SK-N-SH (cell line): ENCODE measurements around the gene FAM3B. TPM values are rescaled to one million over a fixed set of nuclear protein-coding genes. Genes with fewer than 3 reads are reported as not detected.

Experiments
- CTCF ChIA-PET: fragments of 300-600, 350-600 bp; formaldehyde crosslinking; extraction: SDS; loops from one replicate; lab custom pipeline; 2021; lab: Yijun Ruan, JAX
- POLR2A ChIA-PET: fragments of 350-600 bp; sonication (Branson Sonifier 250); formaldehyde crosslinking; extraction: SDS; loops from one replicate; lab custom pipeline; 2020; ENCODE audit warnings: antibody characterized with exemption, inconsistent platforms; lab: Yijun Ruan, JAX
- DNase-seq: peaks from one replicate; pipeline ENCODE4 v3.0.0; 2012
- H2AFZ ChIP-seq: fragments of 200-600 bp; sonication (generic); 2 replicates; pipeline ENCODE4 v1.8.1; 2016; ENCODE audit warnings: antibody characterized with exemption, mild to moderate bottlenecking, low read depth
- H3F3A ChIP-seq: fragments of 200-600 bp; sonication (generic); replicated peaks from 2 replicates; pipeline ENCODE3; 2016; ENCODE audit warnings: antibody characterized with exemption, mild to moderate bottlenecking; ENCODE audit not compliant: insufficient read depth
- H3K27ac ChIP-seq, 2 experiments: fragments of 200-500 bp in 1 of 2; fragments of 200-600 bp in 1 of 2; sonication (Bioruptor generic) in 1 of 2; sonication (generic), shearing (Covaris generic) in 1 of 2; 2 replicates each; pipeline versions ENCODE4 v1.5.1 to v1.6.1; 2014 to 2016; ENCODE audit warnings: low read depth in 2 of 2, inconsistent platforms in 1 of 2, low read length in 1 of 2, mild to moderate bottlenecking in 1 of 2, mixed read lengths in 1 of 2
- H3K27me3 ChIP-seq: fragments of 200-600 bp; sonication (generic), shearing (Covaris generic); 2 replicates; pipeline ENCODE4 v1.6.1; 2016; ENCODE audit warnings: mixed run types; ENCODE audit not compliant: insufficient read depth
- H3K36me3 ChIP-seq, 2 experiments: fragments of 200-500 bp in 1 of 2; fragments of 200-600 bp in 1 of 2; sonication (Bioruptor generic) in 1 of 2; sonication (generic) in 1 of 2; replicated peaks in 1 of 2; 2 replicates each; pipeline versions ENCODE3 to v1.5.1; 2014 to 2016; ENCODE audit warnings: low read length in 1 of 2, mild to moderate bottlenecking in 1 of 2; ENCODE audit not compliant: insufficient read depth in 2 of 2, control insufficient read depth in 1 of 2
- H3K4me1 ChIP-seq, 2 experiments: fragments of 200-500 bp in 1 of 2; fragments of 200-600 bp in 1 of 2; sonication (Bioruptor generic) in 1 of 2; sonication (generic), shearing (Covaris generic) in 1 of 2; 2 replicates each; pipeline versions ENCODE4 v1.5.1 to v1.6.1; 2014 to 2016; ENCODE audit warnings: low read depth in 1 of 2, low read length in 1 of 2, mixed run types in 1 of 2; ENCODE audit not compliant: insufficient read depth in 2 of 2, control insufficient read depth in 1 of 2
- H3K4me2 ChIP-seq: fragments of 200-600 bp; sonication (generic), shearing (Covaris generic); 2 replicates; pipeline ENCODE4 v1.6.1; 2017; ENCODE audit warnings: mixed run types
- H3K4me3 ChIP-seq, 2 experiments: fragments of 200-500 bp in 1 of 2; fragments of 200-600 bp in 1 of 2; sonication (Bioruptor generic) in 1 of 2; sonication (generic), shearing (Covaris generic) in 1 of 2; 2 replicates each; pipeline versions ENCODE4 v1.5.1 to v1.8.1; 2014 to 2016; ENCODE audit warnings: low read depth in 2 of 2, inconsistent platforms in 1 of 2, low read length in 1 of 2, mild to moderate bottlenecking in 1 of 2, mixed read lengths in 1 of 2, moderate library complexity in 1 of 2
- H3K79me2 ChIP-seq: fragments of 200-600 bp; sonication (generic); 2 replicates; pipeline ENCODE4 v1.8.1; 2017; ENCODE audit warnings: mild to moderate bottlenecking; ENCODE audit not compliant: insufficient read depth
- H3K9ac ChIP-seq: fragments of 200-600 bp; sonication (generic); 2 replicates; pipeline ENCODE4 v1.6.1; 2017; ENCODE audit warnings: mixed run types
- H3K9me2 ChIP-seq: fragments of 200-600 bp; sonication (generic); 2 replicates; pipeline ENCODE4 v1.6.1; 2017; ENCODE audit warnings: mixed run types
- H3K9me3 ChIP-seq: fragments of 200-600 bp; sonication (generic); 2 replicates; pipeline ENCODE4 v1.6.1; 2017; ENCODE audit warnings: mixed run types, mild to moderate bottlenecking, moderate library complexity
- H4K20me1 ChIP-seq: fragments of 200-600 bp; sonication (generic); 2 replicates; pipeline ENCODE4 v1.6.1; 2017; ENCODE audit warnings: mild to moderate bottlenecking, mixed run types; ENCODE audit not compliant: insufficient read depth
- ELF1 ChIP-seq: IDR thresholded peaks from 2 replicates; pipeline ENCODE4 v1.4.0; 2012
- EP300 ChIP-seq, 2 experiments: IDR thresholded peaks; 2 replicates each; pipeline versions ENCODE4 v1.4.0 to v1.6.1; 2012; ENCODE audit warnings: borderline replicate concordance in 1 of 2, low read depth in 1 of 2, low read length in 1 of 2
- FOSL2 ChIP-seq: IDR thresholded peaks from 2 replicates; pipeline ENCODE4 v1.4.0; 2012; ENCODE audit warnings: low read depth, mild to moderate bottlenecking, moderate library complexity, borderline replicate concordance
- FOXJ3 ChIP-seq: sonication (generic); formaldehyde crosslinking; IDR thresholded peaks from 2 replicates; pipeline ENCODE4 v1.5.1; 2020; ENCODE audit warnings: mild to moderate bottlenecking, missing genetic modification reagents
- GATA2 ChIP-seq: sonication (generic); formaldehyde crosslinking; IDR thresholded peaks from 2 replicates; pipeline ENCODE4 v1.5.0; 2020; ENCODE audit warnings: mild to moderate bottlenecking, missing genetic modification reagents
- JUND ChIP-seq: IDR thresholded peaks from 2 replicates; pipeline ENCODE4 v1.4.0; 2012
- MEF2A ChIP-seq: IDR thresholded peaks from 2 replicates; pipeline ENCODE4 v1.4.0; 2012; ENCODE audit warnings: low read depth, borderline replicate concordance
- MXI1 ChIP-seq: IDR thresholded peaks from 2 replicates; pipeline ENCODE4 v1.6.1; 2012; ENCODE audit warnings: mild to moderate bottlenecking, low read depth, low read length, improper control_type of control experiment
- NFIC ChIP-seq: IDR thresholded peaks from 2 replicates; pipeline ENCODE4 v1.4.0; 2012; ENCODE audit warnings: borderline replicate concordance
- NRF1 ChIP-seq: IDR thresholded peaks from 2 replicates; pipeline ENCODE4 v1.6.1; 2012; ENCODE audit warnings: low read depth, mild to moderate bottlenecking, low read length
- POLR2AphosphoS5 ChIP-seq: IDR thresholded peaks from 2 replicates; pipeline ENCODE4 v1.6.1; 2012; ENCODE audit warnings: low read depth, low read length
- RCOR1 ChIP-seq: fragments of 150-350 bp; IDR thresholded peaks from 2 replicates; pipeline ENCODE4 v1.6.1; 2017; ENCODE audit warnings: antibody characterized with exemption, low read length
- RFX5 ChIP-seq: IDR thresholded peaks from 2 replicates; pipeline ENCODE4 v1.6.1; 2012; ENCODE audit warnings: mild to moderate bottlenecking, improper control_type of control experiment, low read length
- TEAD4 ChIP-seq: IDR thresholded peaks from 2 replicates; pipeline ENCODE4 v1.4.0; 2012; ENCODE audit warnings: mild to moderate bottlenecking, borderline replicate concordance; ENCODE audit not compliant: insufficient read depth
- WGBS: methylation state at CpG from one replicate; pipeline ENCODE4 v1.1.6; 2017; ENCODE audit warnings: low lambda C conversion rate; 5-methylcytosine and 5-hydroxymethylcytosine counted together
- polyA plus RNA-seq, 3 experiments: library from polyadenylated mRNA; depleted of rRNA; stranded (reverse); fragments of >200 nt; gene quantifications; 2 replicates each; pipeline ENCODE4 v1.2.3, GENCODE V29; 2012
- TF ChIP-seq, protein P1 (sequence below): IDR thresholded peaks from 2 replicates; pipeline ENCODE4 v1.4.0; 2012; ENCODE audit warnings: low read depth
- TF ChIP-seq, protein P2 (sequence below): IDR thresholded peaks from 2 replicates; pipeline ENCODE4 v1.6.1; 2012; ENCODE audit warnings: mild to moderate bottlenecking, low read depth, low read length, moderate library complexity
- TF ChIP-seq, protein P3 (sequence below): fragments of 200-600 bp; sonication (generic); IDR thresholded peaks from 2 replicates; pipeline ENCODE4 v1.6.1; 2017; ENCODE audit warnings: antibody characterized with exemption, mild to moderate bottlenecking, moderate library complexity

The FAM3B gene
- polyA plus RNA-seq, 1 of the 3 experiments (the other 2 are of a cell fraction): not detected

DNA sequence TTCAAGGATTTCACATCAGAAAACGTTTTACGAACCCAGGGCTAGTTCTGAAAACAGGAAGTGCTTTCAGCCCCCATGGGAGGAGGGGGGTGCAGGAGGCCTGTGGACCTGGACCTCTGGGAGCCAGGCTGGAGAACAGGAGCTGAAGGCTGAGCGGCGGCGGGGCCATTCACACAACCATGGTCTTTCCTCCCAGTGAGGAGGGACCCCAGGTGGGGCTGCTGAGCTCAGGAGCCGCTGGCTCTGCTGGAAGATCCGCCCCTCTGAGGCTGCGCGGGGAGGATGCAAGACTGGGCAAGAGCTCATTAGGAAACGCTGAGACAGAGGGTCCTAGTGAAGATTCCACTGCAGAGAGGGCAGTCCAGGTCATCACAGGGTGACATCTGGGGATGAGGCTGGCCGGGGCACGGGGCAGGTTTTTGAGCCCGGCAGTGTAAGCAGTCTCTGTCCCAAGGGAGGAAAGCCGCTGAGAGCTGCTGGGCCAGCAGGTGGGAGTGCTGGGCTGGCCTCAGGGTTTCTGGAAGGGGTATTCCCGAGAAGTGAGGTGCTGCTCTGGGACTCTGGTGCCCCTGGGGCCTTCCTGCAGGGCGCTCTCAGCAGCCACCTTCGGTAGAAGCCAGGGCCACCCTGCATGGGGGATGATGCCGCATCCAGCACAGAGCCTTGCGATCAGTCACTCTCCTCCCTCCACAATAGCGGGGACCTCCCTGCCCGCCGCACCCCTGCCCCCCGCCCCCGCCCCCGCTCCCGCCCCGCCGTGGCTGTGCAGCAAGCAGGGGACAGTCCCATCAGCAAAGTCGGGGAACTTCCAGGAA lies 52.7 kb downstream of the FAM3B start:
- H3K9me2 ChIP-seq: no peaks in the 10 kb centered on the region
- POLR2A ChIA-PET: no interaction called here
- H2AFZ ChIP-seq: peak overlapping the region; percentile 32; the same call in 1 of the 2 replicates
- no peaks in the 10 kb centered on the region for H3K9me3 ChIP-seq
- no peaks in the 10 kb centered on the region for H3K79me2 ChIP-seq
- no peak overlapping the region for H3K9ac ChIP-seq
- TF ChIP-seq, protein P1, sequence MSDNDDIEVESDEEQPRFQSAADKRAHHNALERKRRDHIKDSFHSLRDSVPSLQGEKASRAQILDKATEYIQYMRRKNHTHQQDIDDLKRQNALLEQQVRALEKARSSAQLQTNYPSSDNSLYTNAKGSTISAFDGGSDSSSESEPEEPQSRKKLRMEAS: no peak
- no peak for TF ChIP-seq TEAD4
- no peak for TF ChIP-seq MEF2A
- TF ChIP-seq FOSL2: no peak
- TF ChIP-seq GATA2 (CRISPR knock-in tag): no peak
- TF ChIP-seq NRF1: no peak
- TF ChIP-seq JUND: no peak
- TF ChIP-seq, protein P2, sequence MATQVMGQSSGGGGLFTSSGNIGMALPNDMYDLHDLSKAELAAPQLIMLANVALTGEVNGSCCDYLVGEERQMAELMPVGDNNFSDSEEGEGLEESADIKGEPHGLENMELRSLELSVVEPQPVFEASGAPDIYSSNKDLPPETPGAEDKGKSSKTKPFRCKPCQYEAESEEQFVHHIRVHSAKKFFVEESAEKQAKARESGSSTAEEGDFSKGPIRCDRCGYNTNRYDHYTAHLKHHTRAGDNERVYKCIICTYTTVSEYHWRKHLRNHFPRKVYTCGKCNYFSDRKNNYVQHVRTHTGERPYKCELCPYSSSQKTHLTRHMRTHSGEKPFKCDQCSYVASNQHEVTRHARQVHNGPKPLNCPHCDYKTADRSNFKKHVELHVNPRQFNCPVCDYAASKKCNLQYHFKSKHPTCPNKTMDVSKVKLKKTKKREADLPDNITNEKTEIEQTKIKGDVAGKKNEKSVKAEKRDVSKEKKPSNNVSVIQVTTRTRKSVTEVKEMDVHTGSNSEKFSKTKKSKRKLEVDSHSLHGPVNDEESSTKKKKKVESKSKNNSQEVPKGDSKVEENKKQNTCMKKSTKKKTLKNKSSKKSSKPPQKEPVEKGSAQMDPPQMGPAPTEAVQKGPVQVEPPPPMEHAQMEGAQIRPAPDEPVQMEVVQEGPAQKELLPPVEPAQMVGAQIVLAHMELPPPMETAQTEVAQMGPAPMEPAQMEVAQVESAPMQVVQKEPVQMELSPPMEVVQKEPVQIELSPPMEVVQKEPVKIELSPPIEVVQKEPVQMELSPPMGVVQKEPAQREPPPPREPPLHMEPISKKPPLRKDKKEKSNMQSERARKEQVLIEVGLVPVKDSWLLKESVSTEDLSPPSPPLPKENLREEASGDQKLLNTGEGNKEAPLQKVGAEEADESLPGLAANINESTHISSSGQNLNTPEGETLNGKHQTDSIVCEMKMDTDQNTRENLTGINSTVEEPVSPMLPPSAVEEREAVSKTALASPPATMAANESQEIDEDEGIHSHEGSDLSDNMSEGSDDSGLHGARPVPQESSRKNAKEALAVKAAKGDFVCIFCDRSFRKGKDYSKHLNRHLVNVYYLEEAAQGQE: no peak
- no peak for TF ChIP-seq EP300 (IDR thresholded peaks at IDR 0.05; ENCODE audit: borderline replicate concordance in 1 of 2, low read depth in 1 of 2, low read length in 1 of 2)
- TF ChIP-seq NFIC: no peak
- TF ChIP-seq, protein P3, sequence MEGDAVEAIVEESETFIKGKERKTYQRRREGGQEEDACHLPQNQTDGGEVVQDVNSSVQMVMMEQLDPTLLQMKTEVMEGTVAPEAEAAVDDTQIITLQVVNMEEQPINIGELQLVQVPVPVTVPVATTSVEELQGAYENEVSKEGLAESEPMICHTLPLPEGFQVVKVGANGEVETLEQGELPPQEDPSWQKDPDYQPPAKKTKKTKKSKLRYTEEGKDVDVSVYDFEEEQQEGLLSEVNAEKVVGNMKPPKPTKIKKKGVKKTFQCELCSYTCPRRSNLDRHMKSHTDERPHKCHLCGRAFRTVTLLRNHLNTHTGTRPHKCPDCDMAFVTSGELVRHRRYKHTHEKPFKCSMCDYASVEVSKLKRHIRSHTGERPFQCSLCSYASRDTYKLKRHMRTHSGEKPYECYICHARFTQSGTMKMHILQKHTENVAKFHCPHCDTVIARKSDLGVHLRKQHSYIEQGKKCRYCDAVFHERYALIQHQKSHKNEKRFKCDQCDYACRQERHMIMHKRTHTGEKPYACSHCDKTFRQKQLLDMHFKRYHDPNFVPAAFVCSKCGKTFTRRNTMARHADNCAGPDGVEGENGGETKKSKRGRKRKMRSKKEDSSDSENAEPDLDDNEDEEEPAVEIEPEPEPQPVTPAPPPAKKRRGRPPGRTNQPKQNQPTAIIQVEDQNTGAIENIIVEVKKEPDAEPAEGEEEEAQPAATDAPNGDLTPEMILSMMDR: no peak
- TF ChIP-seq ELF1: no peak
- no peak for TF ChIP-seq POLR2AphosphoS5
- TF ChIP-seq RFX5: no peak
- no peak for TF ChIP-seq FOXJ3 (CRISPR knock-in tag)
- no peak for TF ChIP-seq RCOR1
- TF ChIP-seq MXI1: no peak
- no peaks in the 10 kb centered on the region for H3K4me1 ChIP-seq
- no peaks in the 10 kb centered on the region for H3K36me3 ChIP-seq
- CTCF ChIA-PET: interaction anchor here (0.5 kb wide), 1 partner anchor 364 kb away, joined by 4 read pairs; no protein-coding TSS in a partner anchor
- no peaks in the 10 kb centered on the region for H3F3A ChIP-seq
- H4K20me1 ChIP-seq: no peaks in the 10 kb centered on the region
- 0 out of 2 replicates have a peak, but pooled peaks cover 6% of the 10 kb centered on the region for H3K27me3 ChIP-seq
- H3K27ac ChIP-seq: no peak overlapping the region
- no peak overlapping the region for H3K4me2 ChIP-seq
- peak; percentile 42 for DNase-seq
- WGBS: 13% methylated on average over 8 of the region's 29 CpGs
- no peak overlapping the region for H3K4me3 ChIP-seq
